IMR-90 (cell line): Measurements from ENCODE around the gene RRP1B. TPM values are rescaled to one million over a fixed set of nuclear protein-coding genes. Genes with fewer than 3 reads are reported as not detected.

Experiments
- ATAC-seq: fragments of 200-7000 bp; cut with Tn5 transposase; 2 replicates; pipeline ENCODE4 v1.9.1; 2020; ENCODE audit warnings: low read depth, mild to moderate bottlenecking, moderate library complexity
- BruUV-seq: library from RNA; stranded (reverse); fragments of 400-500 nt; replicated peaks from 2 replicates; lab custom pipeline; 2021; lab: Mats Ljungman, UMichigan
- CTCF ChIA-PET: fragments of 300-600 bp; formaldehyde crosslinking; extraction: SDS; loops from one replicate; lab custom pipeline; 2021; ENCODE audit warnings: antibody characterized with exemption; lab: Yijun Ruan, JAX
- POLR2A ChIA-PET: fragments of 300-600 bp; sonication (Branson Sonifier 250); formaldehyde crosslinking; loops from one replicate; lab custom pipeline; 2022; ENCODE audit warnings: antibody characterized with exemption; ENCODE audit not compliant: unreplicated experiment; lab: Charles Lee
- DNase-seq: peaks from one replicate; pipeline ENCODE4 v3.0.0; 2013
- H2AFZ ChIP-seq: replicated peaks from 2 replicates; pipeline ENCODE3; 2013; ENCODE audit warnings: low read length, mild to moderate bottlenecking; ENCODE audit not compliant: poor library complexity
- H2AK5ac ChIP-seq: 2 replicates; pipeline ENCODE4 v1.6.1; 2013; ENCODE audit warnings: low read depth, low read length, inconsistent platforms
- H2AK9ac ChIP-seq: replicated peaks from 2 replicates; pipeline ENCODE3; 2013; ENCODE audit warnings: mild to moderate bottlenecking, low read depth, low read length, moderate library complexity; ENCODE audit not compliant: poor library complexity
- H2BK120ac ChIP-seq: 2 replicates; pipeline ENCODE4 v1.6.1; 2013; ENCODE audit warnings: low read depth, low read length, inconsistent platforms
- H2BK15ac ChIP-seq: 3 replicates; pipeline ENCODE4 v1.6.1; 2013; ENCODE audit warnings: low read depth, low read length, inconsistent platforms
- H2BK20ac ChIP-seq: 2 replicates; pipeline ENCODE4 v1.6.1; 2013; ENCODE audit warnings: low read depth, mild to moderate bottlenecking, inconsistent platforms, low read length, moderate library complexity
- H2BK5ac ChIP-seq: 2 replicates; pipeline ENCODE4 v1.6.1; 2013; ENCODE audit warnings: mild to moderate bottlenecking, low read depth, low read length, inconsistent platforms; ENCODE audit not compliant: poor library complexity, severe bottlenecking
- H3K14ac ChIP-seq: replicated peaks from 2 replicates; pipeline ENCODE4 v1.6.1; 2013; ENCODE audit warnings: low read depth, low read length, inconsistent platforms
- H3K18ac ChIP-seq: 2 replicates; pipeline ENCODE4 v1.6.1; 2013; ENCODE audit warnings: low read depth, low read length, control low read depth
- H3K23ac ChIP-seq: 2 replicates; pipeline ENCODE4 v1.6.1; 2013; ENCODE audit warnings: low read depth, low read length, inconsistent platforms
- H3K27ac ChIP-seq: 2 replicates; pipeline ENCODE4 v1.5.1; 2013; ENCODE audit warnings: mild to moderate bottlenecking, control low read depth, low read length; ENCODE audit not compliant: insufficient read depth
- H3K27me3 ChIP-seq: 2 replicates; pipeline ENCODE4 v1.6.1; 2013; ENCODE audit warnings: low read length; ENCODE audit not compliant: control insufficient read depth, insufficient read depth
- H3K36me3 ChIP-seq: 2 replicates; pipeline ENCODE4 v1.6.1; 2013; ENCODE audit warnings: low read length, mixed read lengths; ENCODE audit not compliant: control insufficient read depth, insufficient read depth
- H3K4ac ChIP-seq: 2 replicates; pipeline ENCODE4 v1.6.1; 2013; ENCODE audit warnings: low read depth, low read length, inconsistent platforms
- H3K4me1 ChIP-seq: 2 replicates; pipeline ENCODE4 v1.6.1; 2013; ENCODE audit warnings: low read length, mixed read lengths; ENCODE audit not compliant: control insufficient read depth, insufficient read depth
- H3K4me2 ChIP-seq: 2 replicates; pipeline ENCODE4 v1.6.1; 2013; ENCODE audit warnings: low read depth, mild to moderate bottlenecking, control low read depth, low read length, moderate library complexity
- H3K4me3 ChIP-seq: 2 replicates; pipeline ENCODE4 v1.5.1; 2013; ENCODE audit warnings: low read depth, mild to moderate bottlenecking, control low read depth, low read length, moderate library complexity; ENCODE audit not compliant: insufficient read depth
- H3K56ac ChIP-seq: 2 replicates; pipeline ENCODE4 v1.6.1; 2013; ENCODE audit warnings: low read length, inconsistent platforms; ENCODE audit not compliant: insufficient read depth; ENCODE audit errors: extremely low read depth
- H3K79me1 ChIP-seq, 2 experiments: 2 replicates each; pipeline ENCODE4 v1.6.1; 2013; ENCODE audit warnings: low read length in 2 of 2, inconsistent platforms in 1 of 2, low read depth in 1 of 2
- H3K9ac ChIP-seq: 2 replicates; pipeline ENCODE4 v1.6.1; 2013; ENCODE audit warnings: low read depth, low read length, control low read depth
- H3K9me1 ChIP-seq: 2 replicates; pipeline ENCODE4 v1.6.1; 2013; ENCODE audit warnings: low read length, inconsistent platforms; ENCODE audit not compliant: insufficient read depth
- H3K9me3 ChIP-seq: 2 replicates; pipeline ENCODE4 v1.6.1; 2013; ENCODE audit warnings: low read length; ENCODE audit not compliant: control insufficient read depth, insufficient read depth
- H4K20me1 ChIP-seq: 2 replicates; pipeline ENCODE4 v1.6.1; 2013; ENCODE audit warnings: low read length, inconsistent platforms; ENCODE audit not compliant: insufficient read depth
- H4K5ac ChIP-seq: 2 replicates; pipeline ENCODE4 v1.6.1; 2013; ENCODE audit warnings: mild to moderate bottlenecking, low read depth, low read length, control low read depth
- H4K8ac ChIP-seq, 2 experiments: 2 replicates each; pipeline ENCODE4 v1.6.1; 2013; ENCODE audit warnings: low read depth in 2 of 2, low read length in 2 of 2, control low read depth in 1 of 2, inconsistent platforms in 1 of 2
- H4K91ac ChIP-seq: 2 replicates; pipeline ENCODE4 v1.6.1; 2013; ENCODE audit warnings: low read depth, low read length, inconsistent platforms; ENCODE audit not compliant: insufficient read depth
- MXI1 ChIP-seq: IDR thresholded peaks from 2 replicates; pipeline ENCODE4 v1.6.1; 2012; ENCODE audit warnings: low read depth, mild to moderate bottlenecking, low read length, moderate library complexity, borderline replicate concordance
- SMC3 ChIP-seq: fragments of 150-350 bp; IDR thresholded peaks from 2 replicates; pipeline ENCODE4 v1.6.1; 2016; ENCODE audit warnings: low read depth, mild to moderate bottlenecking, antibody characterized with exemption, low read length, moderate library complexity
- WGBS, 2 experiments: methylation state at CpG; one replicate each; pipeline versions ENCODE4 v1.1.5 to v1.1.7; 2013; ENCODE audit warnings: missing lambda C conversion rate in 2 of 2; ENCODE audit not compliant: insufficient read length in 1 of 2; ENCODE audit errors: extremely low coverage in 2 of 2; 5-methylcytosine and 5-hydroxymethylcytosine counted together
- dilution Hi-C: fragments of 300-500 bp; cut with HindIII; formaldehyde crosslinking; loops from one replicate; pipeline ENCODE4 v1.14.3; 2018; ENCODE audit warnings: low sequenced_read_pairs; ENCODE audit not compliant: unreplicated experiment
- in situ Hi-C: fragments of 300-500 bp; cut with MboI; formaldehyde crosslinking; loops from 3 replicates; pipeline ENCODE4 v1.14.3; 2019; ENCODE audit warnings: low sequenced_read_pairs, inconsistent platforms, mixed read lengths
- intact Hi-C: fragments of 100-400 bp; cut with micrococcal nuclease; formaldehyde crosslinking; loops from 2 replicates; pipeline ENCODE4 v1.10.0; 2022
- polyA plus RNA-seq, 3 experiments: library from polyadenylated mRNA; depleted of rRNA; stranded (reverse); fragments of >200 nt; gene quantifications; 2 replicates each; pipeline ENCODE4 v1.2.3, GENCODE V29; 2012; ENCODE audit warnings: low replicate concordance in 1 of 3
- total RNA-seq: library from RNA; depleted of rRNA; stranded (reverse); fragments of >200 nt; gene quantifications from 2 replicates; pipeline ENCODE4 v1.2.3, GENCODE V29; 2012

RRP1B gene
- total and polyA plus RNA-seq, 2 of the 4 experiments (the other 2 are of a cell fraction), result 11.1 to 16.1 TPM

DNA sequence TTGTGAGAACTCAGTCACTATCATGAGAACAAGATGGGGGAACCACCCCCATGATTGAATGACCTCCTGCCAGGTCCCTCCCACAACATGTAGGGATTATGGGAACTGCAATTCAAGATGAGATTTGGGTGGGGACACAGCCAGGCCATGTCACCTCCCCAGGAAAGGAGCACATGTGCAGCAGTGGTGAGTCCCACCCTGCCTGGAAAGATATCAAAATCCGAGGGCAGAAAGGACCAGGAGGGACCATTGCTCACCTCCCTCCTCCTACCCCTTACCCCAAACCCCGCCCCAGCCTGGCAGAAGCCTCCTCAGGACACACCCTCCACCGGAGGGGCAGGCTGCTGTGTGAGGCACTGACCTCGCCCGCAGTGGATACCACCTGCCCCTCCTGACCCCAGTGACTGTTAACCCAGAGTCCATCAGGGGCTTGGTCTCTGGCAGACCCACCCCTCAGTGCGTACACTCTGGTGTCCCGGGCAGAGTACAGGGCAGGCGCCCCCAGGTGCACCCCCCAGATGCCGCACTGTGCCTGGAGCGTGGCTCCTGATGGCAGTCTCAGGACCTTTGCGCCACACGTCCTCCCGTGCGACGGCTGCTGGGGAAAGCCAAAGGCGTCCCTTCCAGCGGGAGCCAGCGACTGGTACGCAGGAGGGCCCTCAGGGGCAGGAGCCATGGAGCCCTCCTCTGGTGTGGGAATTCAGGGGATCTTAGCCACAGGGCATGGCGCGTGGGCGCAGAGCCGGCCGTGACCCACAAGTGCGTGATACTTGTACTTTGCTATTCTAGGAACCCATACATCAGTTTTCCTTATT is 80.5 kb downstream of the RRP1B start:
- in situ Hi-C loops, result no loop called here
- no peak overlapping the region for H3K4me3 ChIP-seq
- no peak for ATAC-seq
- 92% methylated on average over 7 of the region's 25 CpGs; no CpG with 5 or more reads in 1 of the 2 experiments for WGBS, 2 experiments
- H3K9me1 ChIP-seq, result peaks cover 10% of the 10 kb centered on the region; the same call in 1 of the 2 replicates
- H3K4me1 ChIP-seq, result peaks cover 5% of the 10 kb centered on the region
- H3K9me3 ChIP-seq, result no peaks in the 10 kb centered on the region
- no peak overlapping the region for H4K5ac ChIP-seq
- H3K18ac ChIP-seq, result no peak overlapping the region
- no peak for DNase-seq
- H2AK5ac ChIP-seq, result no peak overlapping the region
- peaks cover 18 to 75% of the 10 kb centered on the region in 2 experiments for H3K79me1 ChIP-seq
- no TSS peak for BruUV-seq
- no peak overlapping the region for H3K27ac ChIP-seq
- no peak overlapping the region for H3K14ac ChIP-seq
- H2BK20ac ChIP-seq, result no peak overlapping the region
- intact Hi-C loops, result no loop called here
- H2BK5ac ChIP-seq, result no peak overlapping the region
- no peak overlapping the region for H3K4ac ChIP-seq
- H2BK120ac ChIP-seq, result no peak overlapping the region
- TF ChIP-seq SMC3 (no peak), MXI1 (no peak)
- ChIA-PET POLR2A (no interaction called here), CTCF (no interaction called here)
- no peak overlapping the region for H3K56ac ChIP-seq
- no peak overlapping the region for H3K4me2 ChIP-seq
- dilution Hi-C loops, result no loop called here
- no peak overlapping the region for H4K91ac ChIP-seq
- H2AFZ ChIP-seq, result no peak overlapping the region
- H2BK15ac ChIP-seq, result no peak overlapping the region
- H3K23ac ChIP-seq, result no peak overlapping the region
- no peak overlapping the region for H2AK9ac ChIP-seq
- no peak overlapping the region for H4K8ac ChIP-seq
- no peak overlapping the region for H3K9ac ChIP-seq
- no peaks in the 10 kb centered on the region for H3K27me3 ChIP-seq
- H4K20me1 ChIP-seq, result peaks cover 59% of the 10 kb centered on the region
- peaks cover 35% of the 10 kb centered on the region for H3K36me3 ChIP-seq
